GM12875 (cell line): ENCODE results near the gene MSRB1.
A peak's percentile ranks its signal among the peaks of the same experiment; 100 is the strongest.

ENCODE experiments used
- H3K4me3 ChIP-seq: one replicate; pipeline ENCODE4 v1.5.1; 2011; ENCODE audit warnings: low read depth, low read length, control low read depth
- CTCF ChIP-seq: IDR thresholded peaks from 2 replicates; pipeline ENCODE4 v1.5.1; 2011; ENCODE audit warnings: low read depth, mild to moderate bottlenecking, control low read depth, inconsistent platforms, low read length, moderate library complexity, borderline replicate concordance; ENCODE audit not compliant: insufficient read depth

MSRB1 gene

GRCh38 chr16:1971796-1972489 lies 28.9 kb upstream of the MSRB1 start, which contains the start of gene TBL3:
Gene TBL3, plus strand, starts transcription at chr16:1972053. Its CDS starts 112 bp downstream, at chr16:1972165.
- no peak for TF ChIP-seq CTCF

GRCh38 chr16:1968146-1968953 lies 25.4 kb upstream of the MSRB1 start:
- TF ChIP-seq CTCF = no peak
- no peak overlapping the region for H3K4me3 ChIP-seq

More at GRCh38 chr16:1971796-1972489, 28.9 kb upstream of the MSRB1 start, which contains the start of gene TBL3:
- H3K4me3 ChIP-seq = peak within 1 kb of the TSS; percentile 98

GRCh38 chr16:1966460-1966859 lies 23.5 kb upstream of the MSRB1 start, which contains the start of gene RNF151:
Gene RNF151, plus strand, starts transcription at chr16:1966856. Its CDS starts 26 bp downstream, at chr16:1966882.
- H3K4me3 ChIP-seq = peak within 1 kb of the TSS; percentile 95
- no peak for TF ChIP-seq CTCF

GRCh38 chr16:1965396-1966001 lies 22.5 kb upstream of the MSRB1 start:
- no peak for TF ChIP-seq CTCF
- peak overlapping the region; percentile 95 for H3K4me3 ChIP-seq

GRCh38 chr16:1964506-1965395 lies 21.8 kb upstream of the MSRB1 start, which contains the start of gene RPS2:
Gene RPS2, minus strand, starts transcription at chr16:1964826. Its CDS starts 201 bp downstream, at chr16:1964625.
- TF ChIP-seq CTCF = no peak
- H3K4me3 ChIP-seq = peak within 1 kb of the TSS; percentile 95

- 0 out of 2 replicates have a peak, but pooled peaks have one; percentile 19 for TF ChIP-seq CTCF
- peak overlapping the region; percentile 95 for H3K4me3 ChIP-seq
Measured at GRCh38 chr16:1963806-1964505, 21.0 kb upstream of the MSRB1 start.

GRCh38 chr16:1962161-1963153 lies 19.5 kb upstream of the MSRB1 start:
- H3K4me3 ChIP-seq = peak overlapping the region; percentile 95
